Fibroblast of the aortic adventitia (primary cell): ENCODE results near the gene RELCH. TPM values are rescaled to one million over a fixed set of nuclear protein-coding genes. Genes with fewer than 3 reads are reported as not detected.

ENCODE experiments used
- DNase-seq: peaks from one replicate; pipeline ENCODE4 v3.0.0-alpha.2; 2010; ENCODE audit warnings: low read depth
- H3K4me3 ChIP-seq: 2 replicates; pipeline ENCODE4 v1.5.1; 2011; ENCODE audit warnings: low read depth, mild to moderate bottlenecking, control low read depth, low read length, moderate library complexity
- CTCF ChIP-seq: IDR thresholded peaks from 2 replicates; pipeline ENCODE4 v1.5.1; 2011; ENCODE audit warnings: mild to moderate bottlenecking, low read length, control low read depth, inconsistent platforms; ENCODE audit not compliant: insufficient read depth
- total RNA-seq: library from RNA; depleted of rRNA; stranded (reverse); fragments of >200 nt; gene quantifications from 2 replicates; pipeline ENCODE4 v1.2.3, GENCODE V29; 2012; ENCODE audit warnings: low replicate concordance

The RELCH gene
- total RNA-seq, 1 donor = 44.0 TPM

GRCh38 chr18:62323483-62324180 lies 136.6 kb downstream of the RELCH start:
- H3K4me3 ChIP-seq = no peak overlapping the region
- no peak for TF ChIP-seq CTCF
- DNase-seq = no peak

GRCh38 chr18:62324181-62324828 lies 137.2 kb downstream of the RELCH start:
- no peak for TF ChIP-seq CTCF
- no peak overlapping the region for H3K4me3 ChIP-seq
- no peak for DNase-seq

- peak; percentile 13 for TF ChIP-seq CTCF
- H3K4me3 ChIP-seq = peak within 1 kb of the TSS; percentile 66
Measured at GRCh38 chr18:62324917-62325805, 138.1 kb downstream of the RELCH start, which contains the start of gene TNFRSF11A. TSS of gene TNFRSF11A (plus strand) at chr18:62325310. CDS start at chr18:62325353, 43 bp downstream.

GRCh38 chr18:62325806-62326645 lies 139.0 kb downstream of the RELCH start:
- no peak for TF ChIP-seq CTCF
- no peak for DNase-seq
- H3K4me3 ChIP-seq = peak overlapping the region; percentile 66

More at GRCh38 chr18:62324917-62325805, 138.1 kb downstream of the RELCH start, which contains the start of gene TNFRSF11A:
- DNase-seq = no peak

- no peak overlapping the region for H3K4me3 ChIP-seq
- no peak for DNase-seq
- TF ChIP-seq CTCF = no peak
Measured at GRCh38 chr18:62326646-62327348, 139.7 kb downstream of the RELCH start.
